ENCODE results near the gene FAM50A.

Gene FAM50A

DNA sequence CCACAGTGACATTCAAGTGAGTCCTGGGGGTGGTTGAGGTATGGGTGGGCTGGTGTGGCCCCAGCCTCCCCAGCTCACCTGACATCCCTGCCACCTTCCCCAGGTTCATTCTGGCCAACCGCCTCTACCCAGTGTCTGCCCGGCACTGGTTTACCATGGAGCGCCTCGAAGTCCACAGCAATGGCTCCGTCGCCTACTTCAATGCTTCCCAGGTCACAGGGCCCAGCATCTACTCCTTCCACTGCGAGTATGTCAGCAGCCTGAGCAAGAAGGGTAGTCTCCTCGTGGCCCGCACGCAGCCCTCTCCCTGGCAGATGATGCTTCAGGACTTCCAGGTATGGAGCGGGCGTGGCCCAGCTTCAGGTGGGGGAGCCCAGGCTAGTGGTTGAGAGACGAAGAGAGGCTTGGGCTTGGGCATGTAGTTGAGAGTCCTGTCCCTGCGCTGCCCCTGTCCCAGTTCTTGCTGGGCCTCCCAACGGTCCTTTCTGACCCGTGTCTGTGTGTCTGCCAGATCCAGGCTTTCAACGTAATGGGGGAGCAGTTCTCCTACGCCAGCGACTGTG, 8.7 kb upstream of the FAM50A start:
- no peak for DNase-seq (ENCODE audit: low read depth)
- TF ChIP-seq, protein P1, sequence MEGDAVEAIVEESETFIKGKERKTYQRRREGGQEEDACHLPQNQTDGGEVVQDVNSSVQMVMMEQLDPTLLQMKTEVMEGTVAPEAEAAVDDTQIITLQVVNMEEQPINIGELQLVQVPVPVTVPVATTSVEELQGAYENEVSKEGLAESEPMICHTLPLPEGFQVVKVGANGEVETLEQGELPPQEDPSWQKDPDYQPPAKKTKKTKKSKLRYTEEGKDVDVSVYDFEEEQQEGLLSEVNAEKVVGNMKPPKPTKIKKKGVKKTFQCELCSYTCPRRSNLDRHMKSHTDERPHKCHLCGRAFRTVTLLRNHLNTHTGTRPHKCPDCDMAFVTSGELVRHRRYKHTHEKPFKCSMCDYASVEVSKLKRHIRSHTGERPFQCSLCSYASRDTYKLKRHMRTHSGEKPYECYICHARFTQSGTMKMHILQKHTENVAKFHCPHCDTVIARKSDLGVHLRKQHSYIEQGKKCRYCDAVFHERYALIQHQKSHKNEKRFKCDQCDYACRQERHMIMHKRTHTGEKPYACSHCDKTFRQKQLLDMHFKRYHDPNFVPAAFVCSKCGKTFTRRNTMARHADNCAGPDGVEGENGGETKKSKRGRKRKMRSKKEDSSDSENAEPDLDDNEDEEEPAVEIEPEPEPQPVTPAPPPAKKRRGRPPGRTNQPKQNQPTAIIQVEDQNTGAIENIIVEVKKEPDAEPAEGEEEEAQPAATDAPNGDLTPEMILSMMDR (IDR thresholded peaks at IDR 0.05; ENCODE audit: low read depth, low read length, missing control alignments), result no peak
- no peak overlapping the region for H3K4me3 ChIP-seq (ENCODE audit: low read depth, low read length)

DNA sequence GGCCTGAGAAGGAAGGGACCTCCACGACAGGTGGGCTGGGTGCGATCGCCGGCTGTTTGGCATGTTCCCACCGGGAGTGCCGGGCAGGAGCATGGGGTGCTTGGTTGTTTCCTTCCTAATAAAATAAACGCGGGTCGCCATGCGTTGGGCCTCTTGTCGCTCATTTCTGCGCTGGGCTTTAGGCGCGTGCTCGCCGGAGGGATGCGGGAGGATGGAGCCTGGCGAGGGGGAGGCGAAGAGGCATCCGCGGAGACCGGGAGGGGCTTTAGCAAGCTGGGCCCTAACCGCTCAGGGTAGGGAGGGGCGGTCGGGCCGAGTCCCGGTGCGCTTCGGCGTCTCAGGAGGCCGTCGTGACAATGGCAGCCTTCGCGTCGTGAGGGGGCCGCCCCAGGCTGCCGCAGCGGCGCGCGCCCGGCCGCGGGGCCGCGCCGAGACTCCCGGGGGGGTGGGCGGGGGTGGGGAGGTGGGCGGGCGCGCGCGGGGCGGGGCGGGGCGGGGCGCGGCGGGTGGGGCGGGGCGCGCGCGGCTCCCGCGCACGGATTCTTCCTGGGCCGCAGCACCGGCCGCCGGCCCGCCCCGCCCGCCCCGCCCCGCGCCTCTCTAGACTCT, 7.5 kb upstream of the FAM50A start:
- TF ChIP-seq, protein P1 (IDR thresholded peaks at IDR 0.05; ENCODE audit: low read depth, low read length, missing control alignments), result no peak
- DNase-seq (ENCODE audit: low read depth), result no peak
- H3K4me3 ChIP-seq (ENCODE audit: low read depth, low read length), result peak overlapping the region; percentile 55

DNA sequence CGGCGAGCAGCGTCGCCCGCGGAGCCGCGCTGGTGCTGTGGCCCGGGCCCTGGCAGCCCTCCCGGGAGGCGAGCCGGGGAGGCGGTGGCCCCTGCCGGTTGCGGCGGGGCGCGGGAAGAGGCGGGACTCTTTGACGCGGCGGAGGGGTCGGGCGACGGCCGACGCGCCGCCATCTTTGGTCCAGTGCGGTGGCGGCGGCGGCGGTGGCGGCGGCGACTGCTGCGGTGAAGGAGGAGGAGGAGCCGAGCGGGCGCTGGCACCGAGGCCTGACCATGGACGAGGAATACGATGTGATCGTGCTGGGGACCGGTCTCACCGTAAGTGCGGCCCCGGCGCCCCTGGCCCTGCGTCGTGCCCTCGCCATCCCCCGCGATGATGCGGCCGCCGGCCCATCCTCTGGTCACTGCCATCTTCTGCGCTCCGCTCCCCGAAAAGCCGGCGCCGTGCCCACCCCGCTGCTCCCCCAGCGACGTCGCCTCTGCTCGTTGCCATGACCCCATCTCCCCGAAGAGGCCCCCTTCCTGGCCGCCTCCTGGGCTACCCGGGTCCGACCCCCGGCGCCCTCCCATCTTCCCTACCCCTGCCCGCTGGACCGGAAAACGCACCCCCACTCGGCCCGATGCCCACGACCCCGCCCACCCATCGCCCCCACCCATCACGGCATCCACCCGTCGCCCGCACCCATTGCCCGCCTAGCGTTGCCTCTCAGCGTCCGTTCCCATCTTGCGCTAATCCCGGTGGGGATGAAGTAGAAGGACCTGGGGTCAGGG, 6.8 kb upstream of the FAM50A start, which contains the start of gene GDI1:
GDI1 (plus strand) TSS at position 172 of the 770 bp plus-strand sequence; CDS start at position 273, 101 bp downstream.
- H3K4me3 ChIP-seq (ENCODE audit: low read depth, low read length), result peak within 1 kb of the TSS; percentile 55
- no peak for DNase-seq (ENCODE audit: low read depth)
- TF ChIP-seq, protein P1 (IDR thresholded peaks at IDR 0.05; ENCODE audit: low read depth, low read length, missing control alignments), result no peak

DNA sequence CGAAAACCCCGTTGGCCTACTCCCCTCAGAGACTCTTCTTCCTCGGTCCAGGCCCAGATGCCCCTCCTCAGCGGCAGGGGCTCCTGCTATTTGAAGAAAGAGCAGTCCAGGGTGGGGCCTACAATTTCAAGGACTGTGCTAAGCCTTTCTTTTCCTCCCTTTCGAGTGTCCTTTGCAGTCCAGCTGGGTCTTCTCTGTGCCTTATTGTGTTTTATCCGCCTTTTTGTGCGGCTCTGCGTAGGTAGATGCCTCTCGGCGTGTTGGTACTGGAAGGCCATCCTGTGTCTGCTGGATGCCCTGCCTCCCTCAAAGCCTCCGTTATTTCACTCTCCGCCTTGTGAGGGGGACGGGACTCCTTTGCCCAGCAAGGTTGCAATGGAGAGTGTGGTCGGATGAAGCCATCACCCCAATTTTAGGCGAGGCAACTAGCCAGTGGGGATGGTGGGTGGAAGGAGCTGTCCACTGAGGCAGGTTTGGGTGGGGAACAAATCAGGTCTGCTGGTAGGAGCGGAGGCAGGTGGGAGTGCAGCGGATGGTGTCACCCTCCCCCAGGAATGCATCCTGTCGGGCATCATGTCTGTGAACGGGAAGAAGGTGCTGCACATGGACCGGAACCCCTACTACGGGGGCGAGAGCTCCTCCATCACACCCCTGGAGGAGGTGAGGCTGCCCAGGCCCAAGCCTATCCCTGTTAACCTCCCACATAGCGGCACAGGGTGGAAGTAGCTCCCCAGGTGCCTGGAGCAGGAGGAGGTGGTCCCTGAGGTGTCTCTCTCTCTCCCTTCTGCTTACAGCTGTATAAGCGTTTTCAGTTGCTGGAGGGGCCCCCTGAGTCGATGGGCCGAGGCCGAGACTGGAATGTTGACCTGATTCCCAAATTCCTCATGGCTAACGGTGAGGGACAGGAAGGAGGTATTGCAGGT, 5.7 kb upstream of the FAM50A start:
- peak overlapping the region; percentile 55 for H3K4me3 ChIP-seq (ENCODE audit: low read depth, low read length)
- TF ChIP-seq, protein P1 (IDR thresholded peaks at IDR 0.05; ENCODE audit: low read depth, low read length, missing control alignments), result no peak
- DNase-seq (ENCODE audit: low read depth), result no peak

DNA sequence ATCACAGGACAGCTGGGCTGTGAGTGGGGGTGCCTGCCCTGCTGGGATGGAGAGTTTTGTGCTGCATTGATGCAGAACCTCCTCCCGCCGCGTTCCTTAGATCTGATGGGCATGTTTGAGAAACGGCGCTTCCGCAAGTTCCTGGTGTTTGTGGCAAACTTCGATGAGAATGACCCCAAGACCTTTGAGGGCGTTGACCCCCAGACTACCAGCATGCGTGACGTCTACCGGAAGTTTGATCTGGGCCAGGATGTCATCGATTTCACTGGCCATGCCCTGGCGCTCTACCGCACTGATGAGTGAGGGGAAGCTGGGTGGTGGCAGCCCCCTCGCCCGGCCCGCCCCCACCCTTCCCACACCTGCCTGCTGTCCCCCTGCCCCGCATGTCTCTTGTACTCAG, 4.1 kb upstream of the FAM50A start:
- no peak overlapping the region for H3K4me3 ChIP-seq (ENCODE audit: low read depth, low read length)
- TF ChIP-seq, protein P1 (IDR thresholded peaks at IDR 0.05; ENCODE audit: low read depth, low read length, missing control alignments), result no peak
- DNase-seq (ENCODE audit: low read depth), result no peak

DNA sequence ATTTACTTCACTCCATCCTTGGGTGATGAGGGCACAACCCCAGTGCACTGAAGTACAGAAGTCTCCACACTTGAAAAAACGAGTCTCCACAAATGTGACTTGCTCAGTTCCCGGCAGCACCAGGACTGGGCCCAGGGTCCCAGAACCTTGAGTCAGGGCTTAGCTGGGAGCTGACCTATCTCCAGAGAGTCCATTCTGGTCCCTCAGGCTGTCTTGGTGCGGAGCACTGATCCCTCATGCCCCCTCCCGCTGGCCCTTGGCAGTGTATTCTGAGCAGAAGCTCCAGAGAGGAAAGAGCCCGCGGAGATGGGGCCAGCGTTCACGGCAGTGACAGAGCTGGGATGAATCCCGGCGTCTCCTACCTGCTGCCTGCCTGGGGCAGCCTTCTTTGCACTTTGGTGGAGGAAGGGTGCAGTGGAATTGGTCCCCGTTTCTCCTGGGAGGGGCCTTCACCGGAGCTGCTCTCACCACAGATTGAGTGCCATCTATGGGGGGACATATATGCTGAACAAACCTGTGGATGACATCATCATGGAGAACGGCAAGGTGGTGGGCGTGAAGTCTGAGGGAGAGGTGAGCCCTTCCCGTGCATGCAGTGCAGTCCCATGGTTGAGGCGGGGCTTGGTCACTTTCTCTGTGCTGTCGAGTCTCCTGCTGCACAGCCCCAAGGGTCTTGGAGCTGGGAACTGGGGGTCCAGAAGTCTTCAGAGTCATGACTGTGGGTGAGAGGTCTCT, 3.2 kb upstream of the FAM50A start:
- H3K4me3 ChIP-seq (ENCODE audit: low read depth, low read length), result no peak overlapping the region
- no peak for DNase-seq (ENCODE audit: low read depth)
- TF ChIP-seq, protein P1 (IDR thresholded peaks at IDR 0.05; ENCODE audit: low read depth, low read length, missing control alignments), result no peak

All from GM12864 (cell line).